H9 (cell line): Measurements from ENCODE around the gene CHN2. TPM values are rescaled to one million over a fixed set of nuclear protein-coding genes. Genes with fewer than 3 reads are reported as not detected.

Experiments used
- DNase-seq: peaks from one replicate; pipeline ENCODE4 v3.0.0-alpha.2; 2017
- H2AFZ ChIP-seq: one replicate; pipeline ENCODE4 v1.6.1; 2013; ENCODE audit warnings: mild to moderate bottlenecking, low read length, control low read depth, moderate library complexity
- H2AK5ac ChIP-seq: 2 replicates; pipeline ENCODE4 v1.6.1; 2013; ENCODE audit warnings: low read length, control low read depth, mixed read lengths; ENCODE audit not compliant: insufficient read length
- H2BK120ac ChIP-seq: one replicate; pipeline ENCODE4 v1.6.1; 2013; ENCODE audit warnings: low read depth, mild to moderate bottlenecking, low read length, control low read depth, inconsistent platforms; ENCODE audit not compliant: poor library complexity, severe bottlenecking
- H2BK12ac ChIP-seq: 2 replicates; pipeline ENCODE4 v1.6.1; 2013; ENCODE audit warnings: low read length, control low read depth, mixed read lengths, low read depth; ENCODE audit not compliant: insufficient read length
- H2BK15ac ChIP-seq: 2 replicates; pipeline ENCODE4 v1.6.1; 2013; ENCODE audit warnings: low read depth, low read length, control low read depth
- H2BK20ac ChIP-seq: one replicate; pipeline ENCODE4 v1.6.1; 2013; ENCODE audit warnings: low read depth, mild to moderate bottlenecking, low read length, control low read depth, inconsistent platforms; ENCODE audit not compliant: poor library complexity, severe bottlenecking
- H2BK5ac ChIP-seq: 2 replicates; pipeline ENCODE4 v1.6.1; 2013; ENCODE audit warnings: low read length, control low read depth, mixed read lengths; ENCODE audit not compliant: insufficient read length
- H3K14ac ChIP-seq: 2 replicates; pipeline ENCODE4 v1.6.1; 2013; ENCODE audit warnings: low read length, control low read depth; ENCODE audit not compliant: insufficient read depth
- H3K18ac ChIP-seq: 2 replicates; pipeline ENCODE4 v1.6.1; 2013; ENCODE audit warnings: low read depth, mild to moderate bottlenecking, mixed read lengths, low read length, control low read depth; ENCODE audit not compliant: insufficient read length
- H3K23ac ChIP-seq: 2 replicates; pipeline ENCODE4 v1.6.1; 2013; ENCODE audit warnings: low read length, control low read depth, mixed read lengths, low read depth; ENCODE audit not compliant: insufficient read length
- H3K23me2 ChIP-seq: 2 replicates; pipeline ENCODE4 v1.6.1; 2013; ENCODE audit warnings: low read depth, mild to moderate bottlenecking, mixed read lengths, low read length, control low read depth; ENCODE audit not compliant: insufficient read length, poor library complexity, severe bottlenecking
- H3K27ac ChIP-seq: 2 replicates; pipeline ENCODE4 v1.5.1; 2013; ENCODE audit warnings: low read length, control low read depth, mixed read lengths, low read depth; ENCODE audit not compliant: insufficient read length
- H3K27me3 ChIP-seq: 2 replicates; pipeline ENCODE4 v1.6.1; 2013; ENCODE audit warnings: low read length, control low read depth, inconsistent platforms; ENCODE audit not compliant: insufficient read depth
- H3K4ac ChIP-seq: 2 replicates; pipeline ENCODE4 v1.6.1; 2013; ENCODE audit warnings: low read depth, mild to moderate bottlenecking, control low read depth, inconsistent platforms, low read length, moderate library complexity
- H3K4me1 ChIP-seq: 2 replicates; pipeline ENCODE4 v1.6.1; 2013; ENCODE audit warnings: low read length, control low read depth, inconsistent platforms; ENCODE audit not compliant: insufficient read depth
- H3K4me2 ChIP-seq: 2 replicates; pipeline ENCODE4 v1.6.1; 2013; ENCODE audit warnings: low read length, control low read depth, mixed read lengths; ENCODE audit not compliant: insufficient read length, insufficient read depth
- H3K56ac ChIP-seq: 2 replicates; pipeline ENCODE4 v1.6.1; 2013; ENCODE audit warnings: low read depth, mild to moderate bottlenecking, mixed read lengths, low read length, control low read depth; ENCODE audit not compliant: insufficient read length
- H3K79me1 ChIP-seq: 2 replicates; pipeline ENCODE4 v1.6.1; 2013; ENCODE audit warnings: low read depth, mild to moderate bottlenecking, moderate library complexity, low read length, control low read depth, inconsistent platforms; ENCODE audit not compliant: insufficient read depth, poor library complexity, severe bottlenecking
- H3K79me2 ChIP-seq: 2 replicates; pipeline ENCODE4 v1.6.1; 2013; ENCODE audit warnings: low read length, control low read depth, inconsistent platforms; ENCODE audit not compliant: insufficient read depth
- H3K9ac ChIP-seq: 2 replicates; pipeline ENCODE4 v1.6.1; 2013; ENCODE audit warnings: low read length, control low read depth, mixed read lengths; ENCODE audit not compliant: insufficient read length; ENCODE audit errors: extremely low read depth
- H3K9me3 ChIP-seq: one replicate; pipeline ENCODE4 v1.6.1; 2013; ENCODE audit warnings: low read depth, low read length, inconsistent platforms; ENCODE audit not compliant: control insufficient read depth
- H3T11ph ChIP-seq: one replicate; pipeline ENCODE4 v1.6.1; 2013; ENCODE audit warnings: mild to moderate bottlenecking, low read length, control low read depth, inconsistent platforms
- H4K20me1 ChIP-seq: one replicate; pipeline ENCODE4 v1.6.1; 2013; ENCODE audit not compliant: control insufficient read depth, insufficient read length, insufficient read depth
- H4K5ac ChIP-seq: 2 replicates; pipeline ENCODE4 v1.6.1; 2013; ENCODE audit warnings: low read depth, mild to moderate bottlenecking, mixed read lengths, low read length, control low read depth; ENCODE audit not compliant: insufficient read length
- H4K8ac ChIP-seq: replicated peaks from 2 replicates; pipeline ENCODE4 v1.6.1; 2013; ENCODE audit warnings: low read length, control low read depth, mixed read lengths, low read depth; ENCODE audit not compliant: insufficient read length
- H4K91ac ChIP-seq: 2 replicates; pipeline ENCODE4 v1.6.1; 2013; ENCODE audit warnings: low read depth, mild to moderate bottlenecking, moderate library complexity, mixed read lengths, low read length, control low read depth; ENCODE audit not compliant: insufficient read length
- H3K27ac Mint-ChIP-seq, 3 experiments: 2 replicates in 2 of 3; 3 replicates in 1 of 3; pipeline ENCODE4 v1.8.0; 2020 to 2021; ENCODE audit warnings: mixed read lengths in 3 of 3, mild to moderate bottlenecking in 1 of 3, moderate library complexity in 1 of 3
- H3K27me3 Mint-ChIP-seq: 2 replicates; pipeline ENCODE4 v1.8.0; 2021; ENCODE audit warnings: low read depth, mild to moderate bottlenecking, moderate library complexity, mixed read lengths
- H3K36me3 Mint-ChIP-seq, 3 experiments: 2 replicates in 2 of 3; 3 replicates in 1 of 3; pipeline ENCODE4 v1.8.0; 2020 to 2021; ENCODE audit warnings: low read depth in 3 of 3, mixed read lengths in 3 of 3; ENCODE audit not compliant: insufficient read depth in 1 of 3
- H3K4me1 Mint-ChIP-seq, 2 experiments: 2 replicates each; pipeline ENCODE4 v1.8.0; 2020; ENCODE audit warnings: mixed read lengths in 2 of 2
- H3K4me3 Mint-ChIP-seq, 2 experiments: 2 replicates in 1 of 2; 3 replicates in 1 of 2; pipeline ENCODE4 v1.8.0; 2020 to 2021; ENCODE audit warnings: mild to moderate bottlenecking in 2 of 2, mixed read lengths in 2 of 2, moderate library complexity in 1 of 2
- H3K9me3 Mint-ChIP-seq, 2 experiments: 2 replicates in 1 of 2; 3 replicates in 1 of 2; pipeline ENCODE4 v1.8.0; 2020; ENCODE audit warnings: mild to moderate bottlenecking in 2 of 2, mixed read lengths in 2 of 2, moderate library complexity in 1 of 2
- WGBS: extraction: QIAGEN DNeasy Blood & Tissue Kit; methylation state at CpG from one replicate; pipeline ENCODE4 v1.1.7; 2013; ENCODE audit warnings: missing lambda C conversion rate, low lambda C conversion rate, mixed read lengths; ENCODE audit not compliant: insufficient read length; ENCODE audit errors: extremely low coverage; 5-methylcytosine and 5-hydroxymethylcytosine counted together
- total RNA-seq: library from RNA; stranded (reverse); gene quantifications from 2 replicates; pipeline ENCODE4 v1.2.1, GENCODE V29; 2021
- TF ChIP-seq, protein P1 (sequence below): fragments of 200-600 bp; sonication (generic); conservative IDR thresholded peaks from 3 replicates; pipeline ENCODE4 v1.8.0; 2021; ENCODE audit warnings: antibody characterized with exemption, mild to moderate bottlenecking

CHN2 gene
- total RNA-seq, 1 experiment from 2014 or later = 3.3 TPM

DNA sequence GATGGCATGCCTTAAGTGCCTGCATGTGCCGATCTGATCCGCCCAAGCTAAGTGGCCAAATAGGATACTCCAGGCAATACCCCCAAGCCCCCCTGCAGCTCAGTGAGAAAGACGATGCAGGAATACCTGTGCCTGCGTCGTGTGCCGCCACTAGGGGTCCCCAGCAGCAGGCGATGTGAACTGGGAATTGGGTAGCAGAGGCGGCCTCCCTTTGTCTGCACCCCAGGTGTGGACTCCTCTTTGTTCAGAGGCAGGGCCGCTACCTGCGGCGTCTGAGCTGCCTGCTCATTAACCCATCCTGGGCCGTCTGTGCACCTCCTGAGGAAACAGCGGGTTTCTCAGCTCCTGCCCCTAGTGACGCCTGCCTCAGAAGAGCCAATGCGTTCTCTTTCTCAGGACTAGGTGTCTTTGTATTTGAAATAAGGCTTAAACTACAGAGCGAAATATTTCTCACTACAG is 4.8 kb upstream of the CHN2 start:
- Histone ChIP-seq H3K56ac (no peak overlapping the region), H2BK12ac (no peak overlapping the region), H3K79me1 (no peaks in the 10 kb centered on the region), H3K79me2 (no peaks in the 10 kb centered on the region), H4K5ac (no peak overlapping the region), H3K4ac (no peak overlapping the region), H4K91ac (no peak overlapping the region), H3K9ac (no peak overlapping the region), H3K9me3 (no peaks in the 10 kb centered on the region), H3K14ac (no peak overlapping the region), H2AK5ac (no peak overlapping the region), H3K18ac (no peak overlapping the region), H3K27ac (no peak overlapping the region), H3K4me2 (peak overlapping the region; percentile 32), H2BK5ac (no peak overlapping the region), H4K8ac (no peak overlapping the region), H4K20me1 (no peaks in the 10 kb centered on the region), H2BK20ac (no peak overlapping the region), H2BK15ac (no peak overlapping the region), H3K23me2 (peaks cover 12% of the 10 kb centered on the region), H3K27me3 (peaks cover 13% of the 10 kb centered on the region; the same call in 1 of the 2 replicates), H3T11ph (no peak overlapping the region), H2BK120ac (no peak overlapping the region), H3K23ac (no peak overlapping the region), H3K4me1 (peaks cover 2% of the 10 kb centered on the region; the same call in 1 of the 2 replicates), H2AFZ (no peak overlapping the region)
- Mint-ChIP-seq H3K36me3 (no peaks in the 10 kb centered on the region), H3K4me3 (peak overlapping the region in 1 of 2 experiments; percentile 58; a peak in 1 of 5 replicates), H3K4me1 (peaks cover 27 to 39% of the 10 kb centered on the region in 2 experiments), H3K27me3 (peaks cover 51% of the 10 kb centered on the region), H3K27ac (peak overlapping the region in 1 of 3 experiments; percentile 83; a peak in 1 of 7 replicates), H3K9me3 (no peaks in the 10 kb centered on the region)
- TF ChIP-seq, protein P1, sequence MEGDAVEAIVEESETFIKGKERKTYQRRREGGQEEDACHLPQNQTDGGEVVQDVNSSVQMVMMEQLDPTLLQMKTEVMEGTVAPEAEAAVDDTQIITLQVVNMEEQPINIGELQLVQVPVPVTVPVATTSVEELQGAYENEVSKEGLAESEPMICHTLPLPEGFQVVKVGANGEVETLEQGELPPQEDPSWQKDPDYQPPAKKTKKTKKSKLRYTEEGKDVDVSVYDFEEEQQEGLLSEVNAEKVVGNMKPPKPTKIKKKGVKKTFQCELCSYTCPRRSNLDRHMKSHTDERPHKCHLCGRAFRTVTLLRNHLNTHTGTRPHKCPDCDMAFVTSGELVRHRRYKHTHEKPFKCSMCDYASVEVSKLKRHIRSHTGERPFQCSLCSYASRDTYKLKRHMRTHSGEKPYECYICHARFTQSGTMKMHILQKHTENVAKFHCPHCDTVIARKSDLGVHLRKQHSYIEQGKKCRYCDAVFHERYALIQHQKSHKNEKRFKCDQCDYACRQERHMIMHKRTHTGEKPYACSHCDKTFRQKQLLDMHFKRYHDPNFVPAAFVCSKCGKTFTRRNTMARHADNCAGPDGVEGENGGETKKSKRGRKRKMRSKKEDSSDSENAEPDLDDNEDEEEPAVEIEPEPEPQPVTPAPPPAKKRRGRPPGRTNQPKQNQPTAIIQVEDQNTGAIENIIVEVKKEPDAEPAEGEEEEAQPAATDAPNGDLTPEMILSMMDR = peak; percentile 95
- WGBS = no CpG with 5 or more reads among the region's 16 CpGs
- peak; percentile 99 for DNase-seq
